ENCODE results near the gene TRMT2A. TPM values are rescaled to one million over a fixed set of nuclear protein-coding genes. Genes with fewer than 3 reads are reported as not detected.
"Not testable (repeated sequence)": the region's sequence is repeated elsewhere in the genome, so short reads cannot be mapped to it uniquely, and the experiment has no call there.

The TRMT2A gene
- total RNA-seq, 4 donors from 2014 or later, result 34.0 to 36.7 (median 35.0) TPM

- 65% methylated on average over 6 of the region's 6 CpGs for WGBS
- H3K27me3 ChIP-seq, result no peaks in the 10 kb centered on the region
- TF ChIP-seq POLR2A (IDR thresholded peaks at IDR 0.05; ENCODE audit: low read depth), result no peak
- no peak for TF ChIP-seq EP300 (IDR thresholded peaks at IDR 0.05)
- TF ChIP-seq, protein P1, sequence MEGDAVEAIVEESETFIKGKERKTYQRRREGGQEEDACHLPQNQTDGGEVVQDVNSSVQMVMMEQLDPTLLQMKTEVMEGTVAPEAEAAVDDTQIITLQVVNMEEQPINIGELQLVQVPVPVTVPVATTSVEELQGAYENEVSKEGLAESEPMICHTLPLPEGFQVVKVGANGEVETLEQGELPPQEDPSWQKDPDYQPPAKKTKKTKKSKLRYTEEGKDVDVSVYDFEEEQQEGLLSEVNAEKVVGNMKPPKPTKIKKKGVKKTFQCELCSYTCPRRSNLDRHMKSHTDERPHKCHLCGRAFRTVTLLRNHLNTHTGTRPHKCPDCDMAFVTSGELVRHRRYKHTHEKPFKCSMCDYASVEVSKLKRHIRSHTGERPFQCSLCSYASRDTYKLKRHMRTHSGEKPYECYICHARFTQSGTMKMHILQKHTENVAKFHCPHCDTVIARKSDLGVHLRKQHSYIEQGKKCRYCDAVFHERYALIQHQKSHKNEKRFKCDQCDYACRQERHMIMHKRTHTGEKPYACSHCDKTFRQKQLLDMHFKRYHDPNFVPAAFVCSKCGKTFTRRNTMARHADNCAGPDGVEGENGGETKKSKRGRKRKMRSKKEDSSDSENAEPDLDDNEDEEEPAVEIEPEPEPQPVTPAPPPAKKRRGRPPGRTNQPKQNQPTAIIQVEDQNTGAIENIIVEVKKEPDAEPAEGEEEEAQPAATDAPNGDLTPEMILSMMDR (IDR thresholded peaks at IDR 0.05), result no peak
- TF ChIP-seq POLR2AphosphoS5 (IDR thresholded peaks at IDR 0.05), result no peak
- H3K9me3 ChIP-seq, result no peaks in the 10 kb centered on the region
- H3K4me1 ChIP-seq, result peaks cover 13 to 19% (median 18%) of the 10 kb centered on the region in 4 donors
- H3K27ac ChIP-seq (replicated peaks in 1 of 4), result no peak overlapping the region
- no peak for DNase-seq (ENCODE audit: extremely low spot score)
- intact Hi-C loops (cut with DNase I), result no loop called here
- H3K4me3 ChIP-seq, result no peak overlapping the region
- no peaks in the 10 kb centered on the region for H3K36me3 ChIP-seq
These were observed 40.3 kb downstream of the TRMT2A start for GRCh38 chr22:20076627-20077172.

DNA sequence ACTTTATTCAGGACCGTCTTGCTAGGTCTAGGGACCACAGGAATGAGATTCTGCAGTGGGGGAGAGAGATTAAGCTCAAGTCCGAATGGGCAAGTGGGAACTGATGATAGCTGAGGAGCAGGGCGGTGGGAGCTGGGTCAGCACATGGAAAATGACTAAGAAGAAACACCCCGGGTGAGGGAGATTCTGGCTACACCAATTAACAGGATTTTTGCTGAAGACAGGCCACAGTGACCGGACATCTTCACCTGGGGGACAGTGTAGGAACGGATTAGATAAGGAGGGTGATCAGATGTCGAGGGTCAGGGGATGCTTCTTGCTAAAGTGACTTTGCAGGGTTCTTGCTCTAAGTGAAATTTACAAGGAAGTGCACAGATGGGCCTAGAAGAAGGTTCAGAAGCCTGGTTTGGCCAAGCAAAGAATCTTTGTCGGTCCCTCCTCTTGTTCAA, 45.5 kb downstream of the TRMT2A start:
- Histone ChIP-seq H3K4me1 (no peaks in the 10 kb centered on the region), H3K4me3 (no peak overlapping the region), H3K27ac (replicated peaks in 1 of 4) (no peak overlapping the region), H3K9me3 (no peaks in the 10 kb centered on the region), H3K27me3 (no peaks in the 10 kb centered on the region), H3K36me3 (peaks cover 0 to 2% (median 0%) of the 10 kb centered on the region in 4 donors)
- DNase-seq (ENCODE audit: extremely low spot score), result no peak
- intact Hi-C loops (cut with DNase I), result no loop called here
- WGBS, result 88% methylated on average over 8 of the region's 8 CpGs
- TF ChIP-seq, protein P1 (IDR thresholded peaks at IDR 0.05), result no peak
- TF ChIP-seq POLR2A (IDR thresholded peaks at IDR 0.05; ENCODE audit: low read depth) (no peak), POLR2AphosphoS5 (IDR thresholded peaks at IDR 0.05) (no peak)

- Histone ChIP-seq H3K4me3 (no peak overlapping the region), H3K27me3 (no peaks in the 10 kb centered on the region), H3K9me3 (no peaks in the 10 kb centered on the region), H3K36me3 (peaks cover 0 to 22% (median 6%) of the 10 kb centered on the region in 4 donors), H3K4me1 (no peaks in the 10 kb centered on the region), H3K27ac (replicated peaks in 1 of 4) (no peak overlapping the region)
- DNase-seq (ENCODE audit: extremely low spot score), result no peak
- intact Hi-C loops (cut with DNase I), result no loop called here
- TF ChIP-seq POLR2A (IDR thresholded peaks at IDR 0.05; ENCODE audit: low read depth) (no peak), POLR2AphosphoS5 (IDR thresholded peaks at IDR 0.05) (no peak), EP300 (IDR thresholded peaks at IDR 0.05) (no peak)
- TF ChIP-seq, protein P1 (IDR thresholded peaks at IDR 0.05), result no peak
- WGBS, result 96% methylated on average over 5 of the region's 7 CpGs
These were observed 47.5 kb downstream of the TRMT2A start for GRCh38 chr22:20069331-20070042.

GRCh38 chr22:20068640-20069039, 48.4 kb downstream of the TRMT2A start:
- no peaks in the 10 kb centered on the region for H3K27me3 ChIP-seq
- TF ChIP-seq POLR2AphosphoS5 (IDR thresholded peaks at IDR 0.05), result no peak
- no peak overlapping the region for H3K27ac ChIP-seq (replicated peaks in 1 of 4)
- no peak overlapping the region for H3K4me3 ChIP-seq
- intact Hi-C loops (cut with DNase I), result no loop called here
- no peaks in the 10 kb centered on the region for H3K9me3 ChIP-seq
- peaks cover 0 to 31% (median 15%) of the 10 kb centered on the region in 4 donors for H3K36me3 ChIP-seq
- H3K4me1 ChIP-seq, result no peaks in the 10 kb centered on the region
- WGBS, result 96% methylated on average over 7 of the region's 7 CpGs
- DNase-seq (ENCODE audit: extremely low spot score), result no peak

GRCh38 chr22:20067384-20067682, 49.7 kb downstream of the TRMT2A start:
- 96% methylated on average over 3 of the region's 3 CpGs for WGBS
- H3K4me1 ChIP-seq; H3K9me3 ChIP-seq; H3K27ac ChIP-seq (replicated peaks in 1 of 4); DNase-seq (ENCODE audit: extremely low spot score); intact Hi-C loops (cut with DNase I); H3K4me3 ChIP-seq; H3K27me3 ChIP-seq: not testable (repeated sequence)
- peaks cover 3 to 44% (median 28%) of the 10 kb centered on the region in 4 donors for H3K36me3 ChIP-seq

Measured in esophagus muscularis mucosa (tissue), 4 donors.